ENCODE measurements around the gene PNPLA1.

DNA sequence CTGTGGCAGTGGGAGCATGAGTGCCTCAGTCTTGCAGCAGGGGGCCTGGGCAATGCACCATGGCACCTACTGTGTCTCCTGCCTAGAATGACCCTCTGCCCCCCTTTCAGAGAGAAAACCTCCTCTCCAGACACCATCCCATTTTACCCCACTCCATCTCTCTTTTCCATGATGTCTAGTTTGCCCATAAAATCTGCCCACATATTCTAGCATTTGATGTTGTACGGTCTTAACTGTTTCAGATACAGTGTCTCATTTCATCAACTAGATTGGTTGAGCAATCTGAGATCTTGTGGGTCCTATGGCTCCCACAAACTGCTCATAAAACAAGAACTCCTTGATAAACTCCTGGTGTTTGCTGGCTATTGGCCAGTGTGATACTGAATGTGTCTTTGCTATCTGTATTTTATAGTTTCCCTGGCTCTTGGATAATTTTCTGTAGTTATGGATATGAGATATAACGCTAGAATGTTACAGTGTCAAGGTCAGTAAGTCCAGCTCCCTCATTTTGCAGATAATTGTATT, 8.1 kb downstream of the PNPLA1 start:
- TF ChIP-seq, protein P1, sequence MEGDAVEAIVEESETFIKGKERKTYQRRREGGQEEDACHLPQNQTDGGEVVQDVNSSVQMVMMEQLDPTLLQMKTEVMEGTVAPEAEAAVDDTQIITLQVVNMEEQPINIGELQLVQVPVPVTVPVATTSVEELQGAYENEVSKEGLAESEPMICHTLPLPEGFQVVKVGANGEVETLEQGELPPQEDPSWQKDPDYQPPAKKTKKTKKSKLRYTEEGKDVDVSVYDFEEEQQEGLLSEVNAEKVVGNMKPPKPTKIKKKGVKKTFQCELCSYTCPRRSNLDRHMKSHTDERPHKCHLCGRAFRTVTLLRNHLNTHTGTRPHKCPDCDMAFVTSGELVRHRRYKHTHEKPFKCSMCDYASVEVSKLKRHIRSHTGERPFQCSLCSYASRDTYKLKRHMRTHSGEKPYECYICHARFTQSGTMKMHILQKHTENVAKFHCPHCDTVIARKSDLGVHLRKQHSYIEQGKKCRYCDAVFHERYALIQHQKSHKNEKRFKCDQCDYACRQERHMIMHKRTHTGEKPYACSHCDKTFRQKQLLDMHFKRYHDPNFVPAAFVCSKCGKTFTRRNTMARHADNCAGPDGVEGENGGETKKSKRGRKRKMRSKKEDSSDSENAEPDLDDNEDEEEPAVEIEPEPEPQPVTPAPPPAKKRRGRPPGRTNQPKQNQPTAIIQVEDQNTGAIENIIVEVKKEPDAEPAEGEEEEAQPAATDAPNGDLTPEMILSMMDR (IDR thresholded peaks at IDR 0.05): no peak
- no peak for TF ChIP-seq EZH2phosphoT487 (IDR thresholded peaks at IDR 0.05)
- no peak for TF ChIP-seq EZH2 (IDR thresholded peaks at IDR 0.05)

Measured in neural progenitor cell (in vitro differentiated cells).